ENCODE data around the gene NME5. TPM values are rescaled to one million over a fixed set of nuclear protein-coding genes. Genes with fewer than 3 reads are reported as not detected.

NME5 gene
- total and polyA plus RNA-seq, 9 of the 15 experiments (the other 6 are each of a cell fraction or from before 2014, with no cell fraction given) = not detected

DNA sequence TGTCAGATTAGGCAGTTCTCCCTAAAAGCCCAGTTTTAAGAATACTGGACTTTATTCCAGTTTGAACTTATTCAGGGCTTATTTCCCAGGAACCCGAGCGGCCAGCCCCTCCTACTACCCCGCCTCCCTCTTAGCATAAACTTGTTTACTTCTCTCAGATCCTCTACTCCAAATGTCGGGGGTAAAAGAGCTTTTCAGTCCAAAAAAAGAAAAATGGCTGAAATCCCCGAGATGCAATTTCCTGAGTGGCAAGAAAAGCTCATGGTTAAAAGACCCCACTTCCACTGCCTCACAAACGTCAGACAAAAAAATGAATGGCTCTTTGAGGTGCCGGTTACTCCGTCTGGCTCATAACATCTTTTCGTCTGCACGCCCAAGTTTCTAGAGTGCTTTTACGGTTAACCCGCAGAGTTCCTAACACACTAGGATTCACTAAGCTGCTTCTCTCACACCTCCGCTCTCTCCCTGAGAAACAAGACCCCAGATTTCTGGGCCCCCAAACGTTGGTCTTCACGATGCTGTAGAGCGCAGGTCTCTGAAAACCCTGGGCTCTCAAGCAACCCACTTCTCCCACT lies 38.8 kb upstream of the NME5 start (continued):
- TF ChIP-seq JUND (IDR thresholded peaks at IDR 0.05; ENCODE audit: borderline replicate concordance, low read depth, low read length) (no peak), JUND (tag; IDR thresholded peaks at IDR 0.05; ENCODE audit: borderline replicate concordance, low read depth, low read length) (no peak), NFIC (IDR thresholded peaks at IDR 0.05) (no peak), KAT7 (CRISPR knock-in tag; IDR thresholded peaks at IDR 0.05; ENCODE audit: borderline replicate concordance) (peak; percentile 79; the same call in 1 of the 2 replicates), MEF2A (IDR thresholded peaks at IDR 0.05; ENCODE audit: control insufficient read depth, low read depth, low read length) (no peak), ZNF324 (CRISPR knock-in tag; IDR thresholded peaks at IDR 0.05) (no peak), MAZ (CRISPR knock-in tag; conservative IDR thresholded peaks at IDR 0.05 in 1 of 2, IDR thresholded peaks at IDR 0.05 in 1 of 2) (peak in 1 of 2 experiments; percentile 41; a peak in 2 of 4 replicates), TEAD1 (CRISPR knock-in tag; IDR thresholded peaks at IDR 0.05) (no peak), EGR1 (conservative IDR thresholded peaks at IDR 0.05) (no peak)

DNA sequence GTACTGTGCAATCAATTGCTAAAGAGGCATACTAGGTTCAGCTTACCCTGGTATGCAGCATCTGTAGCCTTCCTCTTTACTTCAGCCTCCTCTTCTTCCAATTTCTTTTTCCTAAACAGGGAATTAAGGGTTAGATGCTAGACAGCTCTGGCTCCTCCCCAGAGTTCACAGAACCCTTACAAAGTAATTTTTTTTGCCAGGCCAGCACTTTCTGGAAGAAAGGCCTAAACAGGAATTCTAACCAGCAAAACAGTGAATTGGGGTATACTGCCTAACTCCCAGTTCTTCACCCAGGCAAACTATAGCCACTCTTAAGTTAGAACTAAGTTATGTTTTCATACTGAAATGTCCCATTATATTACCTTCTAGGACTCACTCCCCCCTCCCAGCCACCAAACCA lies 31.1 kb upstream of the NME5 start:
- BruUV-seq (replicated peaks) = no TSS peak
- ATAC-seq (no peak), DNase-seq (ENCODE audit: extremely low read depth in 1 of 4, low spot score in 3 of 4) (no peak), FAIRE-seq (no peak)
- H3K27me3 ChIP-seq (ENCODE audit: control insufficient read depth in 2 of 2, insufficient read depth in 2 of 2, low read length in 2 of 2) = no peaks in the 10 kb centered on the region
- H3K4me2 ChIP-seq (ENCODE audit: insufficient read depth, low read length) = no peak overlapping the region
- no peak overlapping the region for H2AFZ ChIP-seq (ENCODE audit: low read depth, low read length)
- intact Hi-C loops (cut with micrococcal nuclease) (no loop called here), in situ Hi-C loops (cut with MboI) (no loop called here)
- H3K4me1 ChIP-seq (replicated peaks in 1 of 2; ENCODE audit: control insufficient read depth in 2 of 2, insufficient read depth in 2 of 2, low read length in 2 of 2) = no peaks in the 10 kb centered on the region
- no peak overlapping the region for H3K27ac ChIP-seq (ENCODE audit: extremely low read depth, low read depth, low read length)
- no peaks in the 10 kb centered on the region for H3K9me3 ChIP-seq (replicated peaks; ENCODE audit: control insufficient read depth, insufficient read depth, low read depth, low read length)
- H4K20me1 ChIP-seq (replicated peaks; ENCODE audit: control insufficient read depth, insufficient read depth, low read length) = no peaks in the 10 kb centered on the region
- H3K36me3 ChIP-seq (ENCODE audit: control insufficient read depth, insufficient read depth, low read length) = peaks cover 95% of the 10 kb centered on the region
- ChIA-PET POLR2A (interaction anchor here (0.8 to 2.7 kb wide), 2 partner anchors 9 to 12 kb away, joined by 3 to 8 read pairs; partner anchors contain the start of genes BRD8 and KIF20A), CTCF (ENCODE audit: low intra/inter-chr PET ratio) (no interaction called here)
- H3K4me3 ChIP-seq = no peak overlapping the region
- H3K79me2 ChIP-seq (ENCODE audit: control insufficient read depth, insufficient read depth, low read length) = peaks cover 6% of the 10 kb centered on the region; the same call in 2 of the 3 replicates
- TF ChIP-seq MAFK (IDR thresholded peaks at IDR 0.05; ENCODE audit: low read length) (0 out of 2 replicates have a peak, but pooled peaks have one; percentile 10), SAP30 (IDR thresholded peaks at IDR 0.05; ENCODE audit: borderline replicate concordance, insufficient read depth, low read depth, low read length, poor library complexity, severe bottlenecking) (no peak), ZNF589 (CRISPR knock-in tag; IDR thresholded peaks at IDR 0.05; ENCODE audit: low read depth) (no peak), COPS2 (conservative IDR thresholded peaks at IDR 0.05) (no peak)
- TF ChIP-seq, protein P1, sequence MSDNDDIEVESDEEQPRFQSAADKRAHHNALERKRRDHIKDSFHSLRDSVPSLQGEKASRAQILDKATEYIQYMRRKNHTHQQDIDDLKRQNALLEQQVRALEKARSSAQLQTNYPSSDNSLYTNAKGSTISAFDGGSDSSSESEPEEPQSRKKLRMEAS (CRISPR knock-in tag; IDR thresholded peaks at IDR 0.05) = no peak
- TF ChIP-seq, protein P2, sequence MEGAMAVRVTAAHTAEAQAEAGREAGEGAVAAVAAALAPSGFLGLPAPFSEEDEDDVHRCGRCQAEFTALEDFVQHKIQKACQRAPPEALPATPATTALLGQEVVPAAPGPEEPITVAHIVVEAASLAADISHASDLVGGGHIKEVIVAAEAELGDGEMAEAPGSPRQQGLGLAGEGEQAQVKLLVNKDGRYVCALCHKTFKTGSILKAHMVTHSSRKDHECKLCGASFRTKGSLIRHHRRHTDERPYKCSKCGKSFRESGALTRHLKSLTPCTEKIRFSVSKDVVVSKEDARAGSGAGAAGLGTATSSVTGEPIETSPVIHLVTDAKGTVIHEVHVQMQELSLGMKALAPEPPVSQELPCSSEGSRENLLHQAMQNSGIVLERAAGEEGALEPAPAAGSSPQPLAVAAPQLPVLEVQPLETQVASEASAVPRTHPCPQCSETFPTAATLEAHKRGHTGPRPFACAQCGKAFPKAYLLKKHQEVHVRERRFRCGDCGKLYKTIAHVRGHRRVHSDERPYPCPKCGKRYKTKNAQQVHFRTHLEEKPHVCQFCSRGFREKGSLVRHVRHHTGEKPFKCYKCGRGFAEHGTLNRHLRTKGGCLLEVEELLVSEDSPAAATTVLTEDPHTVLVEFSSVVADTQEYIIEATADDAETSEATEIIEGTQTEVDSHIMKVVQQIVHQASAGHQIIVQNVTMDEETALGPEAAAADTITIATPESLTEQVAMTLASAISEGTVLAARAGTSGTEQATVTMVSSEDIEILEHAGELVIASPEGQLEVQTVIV (CRISPR knock-in tag; IDR thresholded peaks at IDR 0.05; ENCODE audit: borderline replicate concordance) = no peak
- no peak overlapping the region for H3K9ac ChIP-seq (ENCODE audit: insufficient read depth in 1 of 2, low read depth in 2 of 2, low read length in 2 of 2)
- H3K9me1 ChIP-seq (ENCODE audit: control insufficient read depth, insufficient read depth, low read length) = no peaks in the 10 kb centered on the region
